ENCODE measurements around the gene ZNF768.
"Not testable (repeated sequence)": the region's sequence is repeated elsewhere in the genome, so short reads cannot be mapped to it uniquely, and the experiment has no call there.

ZNF768 gene

DNA sequence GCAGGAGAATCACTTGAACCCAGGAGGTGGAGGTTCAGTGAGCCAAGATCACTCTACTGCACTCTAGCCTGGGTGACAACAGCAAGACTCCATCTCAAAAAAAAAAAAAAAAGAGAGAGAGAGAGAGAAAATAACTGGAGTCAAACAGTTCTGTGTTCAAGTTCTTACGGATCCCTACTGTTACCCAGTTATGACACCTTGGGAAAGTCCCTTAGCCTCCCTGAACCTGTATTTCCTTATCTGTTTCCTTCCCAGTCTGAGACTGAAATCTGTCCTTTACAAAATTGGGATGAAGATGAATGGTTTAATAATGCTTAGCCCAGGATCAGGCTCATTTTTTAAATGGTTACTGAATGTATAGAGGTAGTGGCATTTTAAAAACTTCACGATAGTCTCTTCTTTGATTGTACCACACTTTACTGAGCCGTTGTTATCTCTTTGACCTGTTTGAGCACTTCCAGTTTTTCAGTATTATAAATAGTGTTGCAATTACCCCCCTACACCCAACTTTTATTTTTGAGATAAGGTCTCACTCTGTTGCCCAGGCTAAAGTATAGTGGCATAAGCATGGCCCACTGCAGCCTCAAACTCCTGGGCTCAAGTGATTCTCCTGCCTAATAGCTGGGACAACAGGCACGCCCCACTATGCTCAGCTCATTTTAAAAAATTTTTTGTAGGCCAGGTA is 17.1 kb downstream of the ZNF768 start:
- DNase-seq: no peak

DNA sequence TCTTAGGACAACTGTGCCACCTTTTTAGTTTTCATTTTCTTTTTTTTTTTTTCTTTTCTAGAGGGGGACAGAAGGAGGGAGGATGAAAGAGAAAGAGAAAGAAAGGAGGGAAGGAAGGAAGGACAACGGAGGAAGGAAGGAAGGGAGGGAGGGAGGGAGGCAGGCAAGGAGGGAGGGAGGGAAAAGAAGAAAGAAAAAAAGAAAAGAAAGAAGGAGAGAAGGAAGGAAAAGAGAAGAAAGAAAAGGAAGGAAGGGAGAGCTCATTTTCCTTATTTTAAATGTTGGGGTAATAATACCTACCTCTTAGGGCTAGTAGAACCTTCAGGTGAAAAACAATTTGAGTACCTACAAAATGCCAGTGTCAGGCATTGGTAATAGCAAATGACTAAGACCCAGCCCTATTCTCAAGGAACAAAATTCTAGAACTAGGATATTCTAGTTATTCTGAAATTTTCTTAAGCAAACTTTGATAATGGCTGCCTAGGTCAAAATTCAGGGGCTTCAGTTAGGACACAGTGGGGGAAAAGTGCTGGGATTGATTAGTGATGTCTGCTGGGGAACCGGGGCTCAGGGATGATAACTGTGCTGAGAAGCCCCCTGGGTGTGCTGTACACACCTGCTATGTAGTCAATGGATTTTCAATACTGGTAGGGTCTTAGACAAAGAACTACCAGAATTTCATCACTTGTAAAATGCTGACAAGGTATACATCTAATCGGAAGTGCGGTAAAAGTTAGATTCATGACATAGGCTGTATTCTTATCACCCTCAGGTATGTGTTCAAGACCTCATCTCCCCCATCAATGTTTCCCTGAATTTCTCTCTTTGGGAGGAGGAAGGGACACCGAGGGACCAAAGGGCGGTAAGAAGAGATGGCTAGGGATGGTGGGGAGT is 22.7 kb downstream of the ZNF768 start:
- DNase-seq: no peak

DNA sequence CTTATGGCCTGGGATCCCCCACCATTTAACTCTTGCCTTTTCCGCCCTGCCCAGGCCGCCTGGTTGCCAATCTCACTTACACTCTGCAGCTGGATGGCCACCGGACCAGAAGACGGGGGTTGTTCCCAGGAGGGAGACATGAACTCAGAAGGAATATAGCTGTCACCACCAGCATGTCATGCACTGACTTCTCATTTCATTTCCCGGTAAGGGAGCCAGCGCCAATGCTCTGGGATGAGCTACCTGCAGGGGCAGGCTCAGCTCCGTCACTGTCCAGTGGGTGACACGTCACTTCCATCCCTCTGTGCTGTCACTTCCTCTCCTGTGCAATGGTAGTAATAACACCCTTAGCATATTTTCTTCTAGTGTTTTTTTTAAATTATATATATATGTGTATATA is 27.1 kb downstream of the ZNF768 start:
- DNase-seq: no peak

DNA sequence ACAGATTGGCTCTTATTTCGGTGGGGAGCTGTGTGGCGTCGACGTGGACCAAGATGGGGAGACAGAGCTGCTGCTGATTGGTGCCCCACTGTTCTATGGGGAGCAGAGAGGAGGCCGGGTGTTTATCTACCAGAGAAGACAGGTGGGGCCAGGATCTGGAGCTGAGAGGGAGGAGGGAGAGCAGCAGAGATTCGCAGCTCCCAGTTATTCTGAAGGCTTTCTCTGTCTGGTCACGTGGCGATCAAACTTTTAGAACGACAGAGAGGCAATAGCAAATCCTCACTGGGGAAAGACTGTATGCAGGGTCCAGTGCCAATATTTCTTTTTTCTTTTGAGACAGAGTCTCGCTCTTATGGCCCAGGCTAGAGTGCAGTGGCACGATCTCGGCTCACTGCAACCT is 31.7 kb downstream of the ZNF768 start:
- DNase-seq: no peak

DNA sequence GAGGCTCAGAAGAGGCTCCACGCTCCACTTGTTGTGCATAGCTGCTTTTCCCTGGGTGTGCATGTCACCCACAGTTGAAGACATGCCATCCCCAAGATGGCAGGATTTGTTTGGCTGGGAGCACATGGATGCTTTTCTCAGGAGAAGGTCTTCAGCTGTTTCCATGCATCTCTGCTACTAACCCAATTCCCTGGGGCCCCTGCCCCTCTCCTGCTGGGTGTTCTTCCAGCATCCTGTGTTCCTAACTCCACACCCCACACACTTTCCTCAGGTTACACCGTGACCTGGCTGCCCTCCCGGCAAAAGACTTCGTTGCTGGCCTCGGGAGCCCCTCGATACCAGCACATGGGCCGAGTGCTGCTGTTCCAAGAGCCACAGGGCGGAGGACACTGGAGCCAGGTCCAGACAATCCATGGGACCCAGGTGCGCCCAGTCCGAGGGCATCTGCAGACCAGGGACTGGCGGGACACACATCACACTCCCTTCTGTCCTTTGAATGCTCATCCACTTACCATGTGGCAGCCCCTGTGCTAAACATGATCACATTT is 32.4 kb downstream of the ZNF768 start:
- no peak for DNase-seq

DNA sequence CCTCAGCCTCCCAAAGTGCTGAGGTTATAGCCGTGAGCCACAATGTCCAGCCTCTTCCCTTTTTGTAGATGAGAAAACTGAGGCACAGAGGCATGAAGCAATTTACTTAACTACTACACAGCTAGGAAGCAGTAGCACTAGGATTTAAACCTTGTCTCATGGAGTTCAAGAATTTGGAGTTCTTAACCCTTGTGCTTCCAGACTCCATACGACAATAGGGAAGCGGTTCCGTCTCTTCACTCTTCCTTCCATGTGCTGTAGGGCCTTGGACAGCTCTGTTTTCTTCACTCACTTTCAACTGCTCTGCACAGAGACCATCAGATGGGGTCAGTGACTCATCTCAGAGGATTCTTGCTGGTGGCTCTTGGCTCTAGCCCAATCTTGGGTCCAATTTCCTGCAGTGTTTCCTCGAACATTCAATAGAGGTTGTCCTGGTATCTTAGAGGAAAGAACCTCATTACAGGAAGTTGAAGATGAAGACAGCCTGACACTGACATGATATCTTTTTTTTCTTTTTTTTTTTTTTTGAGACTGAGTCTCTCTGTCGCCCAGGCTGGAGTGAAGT is 34.5 kb downstream of the ZNF768 start:
- no peak for DNase-seq

DNA sequence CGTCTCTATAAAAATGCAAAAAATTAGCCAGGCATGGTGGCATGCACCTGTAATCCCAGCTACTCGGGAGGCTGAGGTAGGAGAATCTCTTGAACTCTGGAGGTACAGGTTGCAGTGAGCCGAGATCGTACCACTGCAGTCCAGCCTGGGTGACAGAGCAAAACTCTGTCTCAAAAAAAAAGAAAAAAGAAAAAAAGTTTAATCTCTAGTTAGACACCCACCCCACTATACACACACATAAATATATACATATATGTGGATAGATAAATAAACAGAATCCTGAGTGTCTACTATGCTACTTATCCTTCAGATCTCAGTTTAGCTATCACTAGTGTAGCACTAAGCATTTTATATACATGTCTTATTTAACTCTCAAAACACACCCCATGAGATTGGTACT is 35.1 kb downstream of the ZNF768 start:
- DNase-seq: no peak

DNA sequence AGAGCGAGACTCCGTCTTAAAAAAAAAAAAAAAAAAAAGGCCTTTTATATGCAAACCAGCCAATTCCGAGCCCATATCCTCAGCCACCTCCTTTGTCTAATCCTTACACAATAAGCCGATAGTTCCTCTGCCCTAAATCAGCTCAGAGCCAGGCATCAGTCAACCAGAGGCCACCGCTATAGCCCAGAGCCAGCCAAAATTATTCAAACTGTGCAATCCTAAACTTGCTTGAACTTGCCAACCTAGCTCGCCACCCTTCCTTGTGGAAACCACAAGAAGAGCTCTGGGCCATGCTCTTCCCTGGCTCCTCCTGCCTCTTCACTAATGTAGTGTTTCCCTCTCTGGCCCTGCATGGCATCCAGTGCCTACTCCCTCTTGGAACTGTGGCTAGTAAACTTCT is 36.2 kb downstream of the ZNF768 start:
- no peak for DNase-seq

DNA sequence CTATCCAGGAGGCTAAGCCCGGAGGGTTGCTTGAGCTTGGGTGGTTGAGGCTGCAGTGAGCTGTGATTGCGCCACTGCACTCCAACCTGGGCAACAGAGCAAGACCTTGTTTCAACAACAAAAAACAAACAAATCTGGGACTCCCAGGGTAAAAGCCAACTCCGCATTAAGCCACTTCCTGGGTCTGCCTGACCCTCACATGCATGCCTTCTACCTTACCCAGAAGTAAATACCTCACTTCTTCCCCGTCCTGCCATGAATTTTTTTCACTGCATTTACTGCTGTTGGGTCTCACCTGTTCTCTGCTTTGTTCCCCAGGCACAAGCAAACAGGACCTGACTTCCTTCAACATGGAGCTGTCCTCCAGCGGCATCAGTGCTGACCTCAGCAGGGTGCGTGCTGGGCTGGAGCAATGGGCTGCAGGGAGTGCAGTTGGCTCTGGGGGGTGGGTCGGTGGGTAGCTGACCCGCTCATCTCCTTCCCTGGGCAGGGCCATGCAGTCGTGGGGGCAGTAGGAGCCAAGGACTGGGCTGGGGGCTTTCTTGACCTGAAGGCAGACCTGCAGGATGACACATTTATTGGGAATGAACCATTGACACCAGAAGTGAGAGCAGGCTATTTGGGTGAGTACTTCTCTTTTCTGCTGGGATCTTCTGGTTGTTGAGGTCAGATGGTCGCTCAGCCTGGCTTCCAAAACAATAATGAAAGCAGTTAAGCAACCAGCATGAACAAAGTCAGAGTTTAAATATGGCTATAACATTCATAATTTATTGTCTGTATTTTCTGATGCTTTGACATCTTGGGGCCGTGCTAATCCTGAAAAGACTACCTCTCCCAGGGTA is 37.4 kb downstream of the ZNF768 start:
- no peak for DNase-seq

DNA sequence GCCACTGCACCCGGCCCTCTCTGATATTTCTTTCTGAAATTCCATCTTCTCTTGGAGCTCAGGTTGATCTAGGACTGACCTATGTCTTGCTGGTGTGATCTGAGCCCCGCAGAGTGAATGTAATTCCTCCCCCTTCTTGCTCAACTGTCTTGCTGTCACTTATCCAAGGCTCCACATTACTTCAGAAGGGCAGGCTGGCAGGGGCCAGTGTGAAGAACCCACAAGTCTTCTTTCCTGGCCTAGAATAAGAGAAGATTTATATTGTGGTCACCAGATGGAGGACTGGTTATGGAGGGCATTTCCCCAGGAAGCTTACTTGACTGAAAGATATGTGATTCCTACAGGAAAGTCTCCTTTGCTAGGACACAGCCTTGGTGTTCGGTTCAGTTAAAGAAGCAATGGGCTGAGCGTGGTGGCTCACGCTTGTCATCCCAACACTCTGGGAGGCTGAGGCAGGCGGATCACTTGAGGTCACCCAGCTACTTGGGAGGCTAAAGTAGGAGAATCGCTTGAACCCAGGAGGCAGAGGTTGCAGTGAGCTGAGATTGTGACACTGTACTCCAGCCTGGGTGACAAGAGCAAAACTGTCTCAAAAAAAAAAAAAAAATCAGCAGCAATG is 40.4 kb downstream of the ZNF768 start:
- DNase-seq: no peak

DNA sequence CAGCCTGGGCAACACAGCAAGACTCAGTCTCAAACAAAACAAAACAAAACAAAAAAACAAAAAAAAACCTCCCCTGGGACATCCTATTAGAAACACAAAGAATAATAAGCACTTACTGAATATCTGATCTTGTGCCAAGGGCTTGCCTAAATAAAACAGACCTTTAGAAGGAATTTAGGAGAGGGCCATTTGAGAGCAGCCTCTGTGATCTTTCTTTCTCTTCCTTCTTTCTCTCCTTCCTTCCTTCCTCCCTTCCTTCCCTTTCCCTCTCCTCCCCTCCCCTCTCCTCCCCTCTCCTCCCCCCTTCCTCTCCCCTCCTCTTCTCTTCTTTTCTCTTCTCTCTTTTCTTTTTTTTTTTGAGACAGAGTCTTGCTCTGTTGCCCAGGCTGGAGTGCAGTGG is 41.5 kb downstream of the ZNF768 start:
- no peak for DNase-seq

DNA sequence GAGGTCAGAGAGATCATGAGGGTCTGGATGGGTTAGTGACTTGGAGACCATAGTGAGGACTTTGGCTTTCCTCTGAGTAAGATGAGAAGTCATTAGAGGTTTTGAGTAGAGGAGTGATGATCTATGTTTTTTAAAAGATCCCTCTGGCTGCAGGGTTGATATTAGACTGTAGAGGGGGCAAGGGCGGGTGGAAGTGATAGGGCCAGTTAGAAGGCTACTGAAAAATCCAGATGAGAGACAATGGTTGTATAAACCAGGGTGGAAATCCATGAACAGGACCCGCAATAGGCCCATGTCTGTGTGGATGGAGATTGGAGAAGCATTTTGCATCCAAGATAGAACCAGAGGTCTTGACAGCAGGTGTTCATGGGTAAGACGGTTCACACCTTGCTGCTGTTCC is 44.0 kb downstream of the ZNF768 start:
- DNase-seq: no peak

DNA sequence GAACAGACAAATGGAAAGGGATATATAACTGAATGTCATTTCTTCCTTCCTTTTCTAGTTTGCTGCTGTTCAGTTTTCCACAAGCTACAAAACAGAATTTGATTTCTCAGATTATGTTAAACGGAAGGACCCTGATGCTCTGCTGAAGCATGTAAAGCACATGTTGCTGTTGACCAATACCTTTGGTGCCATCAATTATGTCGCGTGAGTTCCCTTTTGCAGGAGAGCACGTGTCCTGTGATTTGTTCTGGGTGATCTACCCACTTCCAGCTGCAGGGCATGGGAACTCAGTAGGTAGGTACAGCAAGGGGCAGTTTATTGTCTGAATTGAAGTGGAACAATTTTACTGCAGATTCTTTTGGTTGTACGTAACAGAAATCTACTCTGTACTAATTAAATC is 45.0 kb downstream of the ZNF768 start:
- DNase-seq: no peak

DNA sequence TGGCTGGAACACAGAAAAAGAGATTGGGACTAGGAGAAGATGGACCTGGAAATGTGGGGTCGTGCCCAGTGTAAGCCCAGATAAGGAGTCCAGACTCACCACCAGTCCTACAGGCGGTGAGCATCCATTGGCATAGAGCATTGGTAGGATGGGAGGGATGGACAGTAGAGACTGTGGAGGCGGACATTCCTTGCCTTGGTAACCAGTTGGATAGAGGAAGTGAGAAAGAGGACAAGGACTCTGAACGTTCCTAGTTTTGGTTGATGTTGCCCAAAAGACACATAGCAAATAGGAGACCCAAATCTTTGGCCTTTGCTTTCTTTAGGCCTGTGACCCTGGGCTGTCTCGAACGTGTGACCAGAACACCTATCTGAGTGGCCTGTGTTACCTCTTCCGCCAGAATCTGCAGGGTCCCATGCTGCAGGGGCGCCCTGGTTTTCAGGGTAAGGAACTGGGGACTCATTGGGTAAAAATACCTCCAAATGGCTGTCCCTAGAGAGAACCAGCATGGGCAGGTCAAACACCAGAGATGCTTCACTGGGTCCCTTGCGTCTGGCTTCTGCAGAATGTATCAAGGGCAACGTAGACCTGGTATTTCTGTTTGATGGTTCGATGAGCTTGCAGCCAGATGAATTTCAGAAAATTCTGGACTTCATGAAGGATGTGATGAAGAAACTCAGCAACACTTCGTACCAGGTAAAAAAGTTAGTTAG is 47.4 kb downstream of the ZNF768 start:
- no peak for DNase-seq

DNA sequence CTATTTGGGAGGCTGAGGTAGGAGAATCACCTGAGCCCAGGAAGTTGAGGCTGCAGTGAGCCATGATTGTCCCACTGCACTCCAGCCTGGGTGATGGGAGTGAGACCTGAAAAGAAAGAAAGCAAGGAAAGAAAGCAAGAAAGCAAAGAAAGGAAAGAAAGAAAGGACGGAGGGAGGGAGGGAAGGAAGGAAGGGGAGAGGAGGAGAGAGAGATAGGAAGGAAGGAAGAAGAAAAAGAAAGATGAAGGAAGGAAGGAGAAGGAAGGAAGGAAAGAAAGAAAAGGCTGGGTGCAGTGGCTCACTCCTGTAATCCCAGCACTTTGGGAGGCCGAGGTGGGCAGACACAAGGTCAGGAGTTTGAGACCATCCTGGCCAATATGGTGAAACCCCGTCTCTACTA is 48.6 kb downstream of the ZNF768 start:
- not testable (repeated sequence) for DNase-seq

DNA sequence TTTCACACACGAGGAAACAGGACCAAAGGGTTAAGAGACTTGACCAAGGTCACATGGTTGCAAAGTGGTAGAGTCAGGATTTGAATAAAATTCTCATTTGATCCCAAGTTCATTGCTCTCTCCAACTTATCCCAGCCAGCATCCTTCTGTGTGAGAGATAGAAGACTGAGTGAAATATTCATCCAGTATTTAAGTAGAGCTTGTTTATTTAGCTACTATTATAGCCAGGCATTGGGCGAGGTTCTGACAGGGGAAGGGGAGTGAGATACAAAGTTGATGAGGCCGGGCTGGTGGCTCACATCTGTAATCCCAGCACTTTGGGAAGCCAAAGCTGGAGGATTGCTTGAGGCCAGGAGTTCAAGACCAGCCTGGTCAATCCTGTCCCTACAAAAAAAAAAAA is 49.4 kb downstream of the ZNF768 start:
- DNase-seq: no peak

DNA sequence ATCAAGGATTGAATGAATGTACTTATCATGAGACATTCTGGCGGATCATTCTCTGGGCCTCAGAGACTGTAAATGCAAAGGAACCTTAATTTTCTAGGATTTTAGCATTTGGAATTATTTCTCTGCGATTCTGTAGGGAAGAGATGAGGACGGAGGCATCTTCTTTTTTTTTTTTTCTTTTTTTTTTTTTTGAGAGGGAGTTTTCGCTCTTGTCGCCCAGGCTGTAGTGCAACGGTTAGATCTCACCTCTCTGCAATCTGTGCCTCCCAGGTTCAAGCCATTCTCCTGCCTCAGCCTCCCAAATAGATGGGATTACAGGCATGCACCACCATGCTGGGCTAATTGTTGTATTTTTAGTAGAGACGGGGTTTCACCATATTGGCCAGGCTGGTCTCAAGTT is 51.7 kb downstream of the ZNF768 start:
- DNase-seq: no peak

DNA sequence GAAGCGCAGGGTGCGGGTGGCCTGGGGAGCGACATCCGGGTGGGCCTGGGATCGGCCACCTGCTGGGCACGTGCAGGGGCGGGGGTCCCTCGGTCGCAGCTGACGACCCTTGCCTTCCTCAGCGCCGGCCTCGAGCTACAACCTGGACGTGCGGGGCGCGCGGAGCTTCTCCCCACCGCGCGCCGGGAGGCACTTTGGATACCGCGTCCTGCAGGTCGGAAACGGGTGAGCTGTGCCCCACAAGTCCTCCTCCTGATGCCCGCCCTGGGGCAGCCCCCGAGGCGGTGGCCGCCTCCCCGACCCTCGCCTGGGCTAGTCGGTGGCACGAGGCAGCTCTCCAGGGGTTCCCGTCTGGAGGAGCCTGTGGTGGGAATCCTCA is 52.3 kb downstream of the ZNF768 start:
- DNase-seq: no peak
